DMS79 treated with DMSO at 0.1 percent for 48 hours (cell line): ENCODE data around the gene DGUOK.
A peak's percentile ranks its signal among the peaks of the same experiment; 100 is the strongest.
"Not testable (repeated sequence)": the region's sequence is repeated elsewhere in the genome, so short reads cannot be mapped to it uniquely, and the experiment has no call there.

Experiments
- DNase-seq: peaks from one replicate; lab custom pipeline; 2025; lab: John Stamatoyannopoulos, UW

DGUOK gene

GRCh38 chr2:73926493-73927327 lies at the start of gene DGUOK:
DGUOK (plus strand) TSS chr2:73926880; CDS start chr2:73926911, 31 bp downstream.
- DNase-seq, result peak; percentile 99

DNA sequence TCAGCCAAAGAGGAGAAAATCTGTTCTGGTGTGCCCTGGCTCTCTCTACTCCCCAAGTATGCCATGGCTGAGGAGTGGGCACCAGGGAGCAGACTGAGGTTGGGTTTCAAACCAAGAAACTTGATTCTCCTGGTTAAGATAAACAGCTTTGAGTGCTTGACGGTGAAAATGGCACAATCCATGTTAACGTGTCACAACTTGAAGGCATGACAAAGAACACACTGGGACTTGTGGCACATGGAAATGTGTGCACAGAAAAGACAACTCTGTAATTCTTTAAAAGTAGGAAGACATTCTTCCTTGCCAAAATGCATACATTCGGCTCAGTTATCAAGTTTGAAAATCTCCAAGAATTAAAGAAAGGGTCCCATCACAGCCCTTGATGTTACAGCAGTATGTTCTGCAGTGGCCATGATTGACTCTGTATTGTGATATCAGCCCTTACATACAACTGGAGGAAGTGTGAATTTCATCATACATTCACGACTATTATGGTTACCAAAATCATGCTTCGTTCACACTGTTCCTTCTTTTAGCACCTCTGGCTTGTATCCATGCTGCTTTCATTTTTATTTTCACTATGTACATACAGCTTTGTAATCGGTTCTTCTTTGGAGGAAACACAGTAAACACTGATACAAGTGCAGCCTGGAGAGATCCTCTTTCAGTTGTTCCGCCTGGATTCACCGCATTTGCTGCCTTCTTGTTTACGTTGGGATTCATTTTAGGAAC lies 49.4 kb upstream of the DGUOK start:
- DNase-seq, result peak; percentile 74

GRCh38 chr2:73877984-73878383 lies 48.7 kb upstream of the DGUOK start:
- not testable (repeated sequence) for DNase-seq

- DNase-seq, result no peak
Observed at GRCh38 chr2:73885406-73885805, 41.3 kb upstream of the DGUOK start.

GRCh38 chr2:73886357-73886756 lies 40.3 kb upstream of the DGUOK start:
- DNase-seq, result no peak

GRCh38 chr2:73887596-73888353 lies 38.9 kb upstream of the DGUOK start:
- not testable (repeated sequence) for DNase-seq

DNA sequence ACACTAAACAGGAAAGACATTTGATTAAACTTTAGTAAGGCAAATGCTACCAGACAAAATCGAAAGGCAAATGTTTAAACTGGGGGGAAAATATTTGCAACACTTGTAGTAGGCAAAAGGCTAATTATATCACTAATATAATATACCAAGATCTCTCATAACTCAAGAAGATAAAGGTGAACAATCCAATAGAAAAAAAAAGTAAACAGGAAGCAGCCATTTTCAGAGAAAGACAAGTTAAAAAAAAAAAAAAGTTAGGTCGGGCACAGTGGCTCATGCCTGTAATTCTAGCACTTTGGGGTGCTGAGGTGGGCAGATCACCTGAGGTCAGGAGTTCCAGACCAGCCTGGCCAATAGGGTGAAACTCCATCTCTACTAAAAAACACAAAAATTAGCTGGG lies 38.3 kb upstream of the DGUOK start:
- no peak for DNase-seq

- no peak for DNase-seq
Observed at GRCh38 chr2:73889206-73889605, 37.5 kb upstream of the DGUOK start.

DNA sequence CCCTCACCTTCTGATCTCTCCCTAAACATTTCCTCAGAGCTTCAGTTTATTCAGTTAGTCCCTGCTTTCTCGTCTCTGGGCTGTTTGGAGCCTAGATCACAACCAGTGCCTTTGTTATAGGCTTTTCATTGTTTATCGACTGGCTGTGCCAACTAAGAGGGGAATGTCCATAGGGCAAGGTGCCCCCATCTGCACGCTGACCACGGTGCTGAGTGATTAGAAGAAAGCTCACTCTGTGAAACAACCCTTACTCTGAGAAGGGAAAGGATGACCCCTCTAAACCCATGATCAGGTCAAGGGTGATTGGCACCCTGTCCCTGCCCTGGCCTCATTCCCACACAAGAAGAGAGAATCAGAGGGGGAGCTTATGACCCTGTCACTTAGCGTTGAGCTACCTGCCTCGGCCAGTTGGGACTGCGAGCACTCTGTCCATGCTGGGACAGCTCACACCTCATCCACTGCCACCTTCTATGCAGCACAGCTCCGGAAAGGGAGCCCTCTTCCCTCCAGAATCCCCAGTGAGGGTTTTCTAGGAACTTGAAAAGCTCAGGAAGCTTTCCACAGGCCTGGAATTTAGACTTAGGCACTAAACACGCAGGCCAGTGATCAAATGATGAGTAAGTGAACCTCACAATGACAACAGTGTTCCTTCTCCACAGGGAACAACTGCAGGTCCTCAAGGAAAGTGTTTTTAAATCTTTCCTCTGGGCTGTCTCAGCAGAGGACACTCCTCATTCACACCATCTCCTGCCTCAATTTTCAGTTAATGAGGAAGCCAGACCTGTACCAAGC lies 36.2 kb upstream of the DGUOK start:
- DNase-seq, result no peak

DNA sequence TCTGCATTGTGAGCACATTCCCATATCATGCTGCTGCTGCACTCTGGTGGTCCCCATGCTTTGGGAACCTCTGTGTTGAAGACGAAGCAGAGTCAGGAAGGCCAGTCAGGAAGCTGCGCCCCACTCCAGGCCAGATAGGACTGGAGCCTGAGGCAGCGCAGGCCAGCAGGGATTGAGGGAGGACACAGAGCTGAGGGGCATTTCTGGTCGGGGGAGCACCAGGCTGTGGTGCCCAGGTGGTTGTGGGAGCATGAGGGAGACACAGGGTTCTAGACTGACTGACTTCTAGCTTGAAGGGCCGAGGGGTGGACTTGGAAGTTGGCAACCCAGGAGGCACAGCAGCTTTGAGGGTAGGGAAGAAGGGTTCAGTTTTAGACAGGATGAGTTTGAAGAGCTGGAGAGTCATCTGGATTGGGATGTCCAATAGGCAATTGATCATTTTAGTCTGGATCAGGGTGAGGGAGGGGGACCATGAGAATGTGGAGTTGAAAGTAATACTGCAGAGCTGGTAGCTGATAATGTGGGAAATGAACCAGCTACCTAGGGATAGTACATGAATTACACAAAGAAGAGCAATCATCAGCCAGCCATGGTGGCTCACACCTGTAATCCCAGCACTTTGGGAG lies 35.3 kb upstream of the DGUOK start:
- no peak for DNase-seq

DNA sequence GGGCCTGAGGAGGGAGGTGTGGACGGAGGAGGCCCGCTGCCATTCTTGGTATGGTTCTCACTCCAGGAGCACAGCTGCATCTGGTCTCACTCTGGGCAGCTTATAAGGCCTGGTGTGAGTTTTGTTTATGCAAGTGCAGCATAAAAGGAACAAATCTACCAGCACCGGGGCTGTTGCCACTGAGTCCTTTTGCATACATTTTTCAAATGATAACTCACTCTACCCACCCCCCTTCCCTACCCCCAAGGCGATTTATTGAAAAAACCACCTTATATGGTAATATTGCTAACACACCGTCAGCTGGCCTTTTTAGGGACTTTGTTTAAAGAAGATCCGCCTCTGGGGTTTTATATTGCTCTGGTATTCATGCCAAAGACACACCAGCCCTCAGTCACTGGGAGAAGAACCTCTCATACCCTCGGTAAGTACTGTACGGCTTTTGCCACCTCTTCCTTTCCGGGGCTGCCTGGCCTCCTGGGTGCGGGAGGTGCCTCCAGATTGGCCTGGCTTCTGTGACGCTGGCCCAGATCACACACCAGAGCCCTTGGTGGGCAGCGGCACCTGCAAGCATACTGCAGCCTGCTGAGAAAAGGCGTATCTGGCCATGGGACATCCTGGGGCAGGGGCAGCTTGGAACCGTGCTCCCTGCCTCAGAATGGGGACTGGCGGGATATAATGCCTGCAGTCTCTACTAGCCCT lies 33.9 kb upstream of the DGUOK start, which contains the start of gene ACTG2:
Gene ACTG2 (plus strand): TSS at position 378 of the 699 bp plus-strand sequence. CDS start 8,304 bp downstream, outside the sequence.
- no peak for DNase-seq

- no peak for DNase-seq
Observed at GRCh38 chr2:73893764-73894474, 32.8 kb upstream of the DGUOK start.

- DNase-seq, result no peak
Observed at GRCh38 chr2:73894475-73894850, 32.2 kb upstream of the DGUOK start.

GRCh38 chr2:73894877-73895276 lies 31.8 kb upstream of the DGUOK start:
- DNase-seq, result no peak

GRCh38 chr2:73895473-73895872 lies 31.2 kb upstream of the DGUOK start:
- DNase-seq, result no peak

GRCh38 chr2:73896362-73897239 lies 30.1 kb upstream of the DGUOK start:
- no peak for DNase-seq

DNA sequence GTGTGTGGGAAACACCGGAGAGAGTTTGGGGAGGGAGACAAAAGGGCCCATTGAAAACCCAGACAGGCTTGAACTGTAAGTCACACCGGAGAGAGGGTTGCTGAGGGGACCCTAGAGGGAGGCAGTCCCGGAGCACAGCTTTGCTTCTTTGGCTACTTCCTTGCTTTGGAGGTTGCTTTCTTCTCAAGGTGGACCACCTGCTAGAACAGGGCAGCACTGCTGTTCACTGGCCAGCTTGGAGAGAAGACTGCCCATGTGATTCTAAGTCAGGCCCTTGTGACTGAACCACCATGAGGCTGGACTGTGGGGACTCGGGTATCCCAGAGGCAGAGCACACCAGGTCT lies 29.5 kb upstream of the DGUOK start:
- DNase-seq, result no peak

DNA sequence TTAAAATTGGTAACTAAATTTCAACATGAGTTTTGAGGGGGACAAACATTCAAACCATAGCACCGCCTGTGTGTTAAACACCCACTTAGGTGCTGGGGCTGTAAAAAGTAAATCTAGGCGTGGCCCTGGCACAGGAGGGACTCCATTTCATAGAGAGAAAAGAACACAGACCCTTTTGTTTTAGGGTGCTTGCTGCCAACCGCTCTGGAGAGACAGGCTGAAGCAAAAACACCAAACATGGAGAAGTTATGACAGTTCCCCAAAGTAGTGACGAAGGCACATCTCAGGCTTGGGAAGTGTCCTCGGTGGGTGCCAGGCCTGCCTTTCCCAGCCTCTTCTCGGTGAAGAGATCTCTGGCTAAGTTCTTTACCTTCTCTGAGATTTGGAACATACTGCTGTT lies 28.7 kb upstream of the DGUOK start:
- no peak for DNase-seq

DNA sequence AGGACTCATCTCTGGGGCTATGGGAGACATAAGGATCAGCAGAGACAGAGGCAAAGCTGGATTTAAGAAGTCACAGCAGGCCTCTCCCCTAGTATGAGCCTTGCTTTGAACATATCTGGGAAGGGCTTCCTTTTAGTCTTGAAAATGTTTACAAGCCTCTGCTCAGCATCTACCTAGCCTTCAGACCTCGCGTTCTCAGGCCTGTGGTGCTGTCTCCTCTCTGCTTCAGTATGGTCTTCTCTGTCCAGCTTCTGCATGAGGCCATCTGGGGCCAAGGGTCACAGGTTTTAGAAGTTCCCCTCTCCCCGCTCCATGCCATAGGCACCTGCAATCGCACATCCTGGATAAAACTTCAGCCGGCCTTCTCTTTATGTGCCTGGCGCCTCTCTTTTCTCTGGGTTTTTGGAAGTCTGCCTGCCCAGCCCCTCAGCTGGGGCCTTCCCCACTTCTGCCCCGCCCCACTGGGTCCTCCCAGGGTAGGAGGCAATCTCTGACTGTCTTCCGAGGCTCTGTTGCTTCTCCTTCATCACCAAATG lies 26.8 kb upstream of the DGUOK start:
- DNase-seq, result no peak
